Activated T-cell treated with anti-CD3 and anti-CD28 coated beads for 24 hours (primary cell): ENCODE data around the gene CDKN2A.

Experiments
- DNase-seq: peaks from one replicate; pipeline ENCODE4 v3.0.0-alpha.2; 2020; ENCODE audit warnings: low read depth

Gene CDKN2A

DNA sequence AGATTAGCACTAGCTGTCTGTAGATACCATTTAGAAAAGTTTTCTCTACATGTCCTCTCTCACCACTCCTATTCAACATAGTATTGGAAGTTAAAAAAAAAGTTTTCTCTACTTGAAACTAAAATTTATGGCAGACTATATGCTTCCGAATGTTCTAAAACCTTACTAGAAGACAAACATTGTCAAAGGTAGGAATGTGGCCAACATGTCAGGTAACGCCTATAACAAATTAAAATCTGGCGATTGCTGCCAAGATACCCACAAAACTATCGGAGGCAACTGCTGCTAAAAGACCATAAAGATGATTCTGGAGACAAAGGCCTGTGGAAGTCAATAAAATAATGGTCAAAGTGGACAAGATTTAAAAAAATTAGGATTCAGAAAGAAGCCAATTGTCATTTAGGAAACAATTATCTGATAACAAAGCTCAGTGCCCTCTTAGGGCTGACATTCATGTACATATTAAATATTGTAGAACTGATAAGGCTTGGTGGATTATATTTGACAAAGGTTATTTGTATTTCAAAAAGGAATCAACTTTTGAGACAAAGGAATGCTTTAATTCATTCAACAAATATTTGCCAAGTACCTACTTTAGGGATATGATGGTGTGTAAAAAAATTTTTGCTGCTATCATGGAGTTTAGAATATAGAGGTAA is 52.7 kb downstream of the CDKN2A start:
- DNase-seq: no peak

DNA sequence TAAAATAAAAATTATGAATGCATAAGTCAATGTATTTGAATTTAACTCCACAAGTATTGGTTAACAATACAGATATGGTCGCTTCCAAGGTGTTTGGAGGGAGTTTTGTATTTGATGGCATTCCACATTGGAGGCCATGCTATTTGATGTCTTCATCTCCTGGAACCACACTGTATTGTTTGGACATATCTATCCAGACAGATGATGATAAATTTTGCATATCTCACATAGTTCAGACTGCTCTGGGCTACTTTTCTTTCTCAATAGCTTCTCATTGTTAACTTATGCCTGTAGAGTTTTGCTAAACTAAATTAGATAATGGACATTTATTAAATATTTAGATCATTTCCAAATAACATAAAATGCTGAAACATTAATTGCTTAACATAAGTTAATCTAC is 58.0 kb downstream of the CDKN2A start:
- no peak for DNase-seq

DNA sequence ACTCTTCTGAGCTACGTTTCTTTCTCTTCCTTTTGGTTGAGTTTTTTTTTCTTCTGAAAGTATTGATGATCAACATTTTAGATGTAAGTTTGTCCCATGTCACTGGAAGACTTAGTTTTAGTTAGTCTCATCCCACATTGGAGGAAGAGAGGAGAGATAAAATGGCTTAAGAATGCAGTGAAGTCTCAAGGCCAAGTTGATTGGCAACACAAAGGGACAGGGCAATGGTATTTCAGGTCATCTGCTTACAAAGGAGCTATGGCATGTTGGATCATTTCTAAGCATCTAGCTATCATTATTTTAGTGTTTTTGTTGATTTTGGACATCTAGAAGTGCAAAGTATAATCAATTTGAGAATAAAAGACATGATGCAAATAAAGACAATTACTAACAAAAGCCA is 58.6 kb downstream of the CDKN2A start:
- DNase-seq: no peak

DNA sequence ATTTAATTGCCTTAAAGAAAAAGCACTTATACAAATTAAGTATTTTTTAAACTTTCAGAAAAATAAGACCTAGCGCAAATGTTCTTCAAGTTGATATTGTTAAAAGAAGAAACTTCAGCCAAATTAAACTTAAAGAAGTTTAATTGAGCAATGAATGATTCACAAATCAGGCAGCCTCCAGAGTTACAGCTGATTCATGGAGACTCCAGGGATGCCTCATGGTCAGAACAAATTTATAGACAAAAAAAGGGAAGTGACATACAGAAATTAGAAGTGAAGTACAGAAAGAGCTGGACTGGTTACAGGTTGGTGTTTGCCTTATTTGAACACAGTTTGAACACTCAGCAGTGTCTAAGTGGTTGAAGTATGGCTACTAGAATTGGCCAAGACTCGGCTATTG is 60.3 kb downstream of the CDKN2A start:
- DNase-seq: no peak

DNA sequence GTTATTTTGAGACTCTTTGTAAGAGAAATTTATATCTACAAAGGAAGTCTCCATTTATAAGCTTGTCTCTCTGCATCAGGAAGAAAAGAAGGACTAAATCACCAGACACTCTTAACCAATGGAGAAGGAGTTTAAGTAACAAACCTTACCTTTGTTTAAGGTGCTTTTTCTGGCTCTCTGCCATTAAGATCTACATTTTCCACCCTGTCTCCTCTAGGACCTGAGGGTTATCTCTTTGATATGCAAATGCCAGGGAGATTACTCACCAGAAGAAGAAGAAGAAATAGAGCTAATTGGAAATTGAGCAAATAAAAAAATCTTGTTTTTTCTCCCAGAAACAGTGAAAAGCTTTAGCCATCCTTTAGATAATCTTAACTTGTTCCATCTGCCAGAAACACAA is 60.9 kb downstream of the CDKN2A start:
- no peak for DNase-seq

DNA sequence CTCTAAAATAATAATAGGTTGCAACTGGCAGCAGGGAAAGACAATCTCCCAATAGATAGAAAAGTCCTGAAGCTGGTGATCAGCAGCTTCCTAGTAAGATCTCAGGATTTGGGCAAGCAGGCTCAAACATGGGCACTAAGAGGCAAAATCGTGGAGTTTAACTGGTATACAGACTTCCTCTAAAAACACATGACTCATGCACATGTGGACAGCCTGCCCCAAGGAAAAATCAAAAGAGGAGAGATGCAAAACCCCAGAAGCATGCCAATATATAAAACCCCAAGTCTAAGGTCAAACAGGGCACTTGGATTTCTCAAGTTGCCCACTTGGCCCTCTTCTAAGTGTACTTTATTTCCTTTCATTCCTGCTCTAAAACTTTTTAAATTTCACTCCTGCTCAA is 62.8 kb downstream of the CDKN2A start:
- no peak for DNase-seq

DNA sequence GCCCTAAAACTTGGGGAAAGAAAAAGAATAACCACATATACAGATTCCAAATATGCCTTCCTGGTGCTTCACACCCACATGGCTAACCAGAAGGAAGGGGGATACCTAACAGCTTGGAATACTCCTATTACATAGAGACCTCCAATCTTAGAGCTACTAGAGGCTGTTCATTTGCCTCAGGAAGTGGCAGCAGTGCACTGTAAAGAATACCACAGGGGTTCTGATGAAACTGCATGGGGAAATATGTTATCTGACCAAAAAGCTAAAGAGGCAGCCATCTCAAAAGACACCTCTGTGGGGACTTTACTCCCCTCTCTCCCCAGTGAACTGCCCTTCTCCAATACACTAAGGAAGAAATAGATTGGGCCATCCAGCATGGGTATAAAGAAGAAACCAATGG is 66.4 kb downstream of the CDKN2A start:
- DNase-seq: no peak

DNA sequence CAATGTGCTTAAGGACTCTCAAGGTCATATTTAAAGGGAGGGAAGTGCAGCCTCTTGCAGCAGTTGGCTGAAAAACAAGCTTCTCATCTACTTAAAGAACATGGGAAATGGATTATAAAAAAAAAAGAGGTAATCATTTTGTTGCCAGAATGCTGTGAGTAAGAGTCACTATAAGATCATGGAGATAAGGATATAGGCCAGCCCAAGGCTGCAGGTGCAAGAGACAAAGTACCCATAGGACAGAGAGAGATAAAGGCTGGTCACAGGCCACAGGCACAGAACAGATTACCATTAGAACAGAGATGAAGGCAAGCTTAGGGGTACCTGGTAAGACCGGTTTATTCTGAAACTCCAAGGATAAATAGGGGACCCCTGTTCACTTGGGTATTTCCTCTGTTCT is 70.5 kb downstream of the CDKN2A start:
- no peak for DNase-seq

DNA sequence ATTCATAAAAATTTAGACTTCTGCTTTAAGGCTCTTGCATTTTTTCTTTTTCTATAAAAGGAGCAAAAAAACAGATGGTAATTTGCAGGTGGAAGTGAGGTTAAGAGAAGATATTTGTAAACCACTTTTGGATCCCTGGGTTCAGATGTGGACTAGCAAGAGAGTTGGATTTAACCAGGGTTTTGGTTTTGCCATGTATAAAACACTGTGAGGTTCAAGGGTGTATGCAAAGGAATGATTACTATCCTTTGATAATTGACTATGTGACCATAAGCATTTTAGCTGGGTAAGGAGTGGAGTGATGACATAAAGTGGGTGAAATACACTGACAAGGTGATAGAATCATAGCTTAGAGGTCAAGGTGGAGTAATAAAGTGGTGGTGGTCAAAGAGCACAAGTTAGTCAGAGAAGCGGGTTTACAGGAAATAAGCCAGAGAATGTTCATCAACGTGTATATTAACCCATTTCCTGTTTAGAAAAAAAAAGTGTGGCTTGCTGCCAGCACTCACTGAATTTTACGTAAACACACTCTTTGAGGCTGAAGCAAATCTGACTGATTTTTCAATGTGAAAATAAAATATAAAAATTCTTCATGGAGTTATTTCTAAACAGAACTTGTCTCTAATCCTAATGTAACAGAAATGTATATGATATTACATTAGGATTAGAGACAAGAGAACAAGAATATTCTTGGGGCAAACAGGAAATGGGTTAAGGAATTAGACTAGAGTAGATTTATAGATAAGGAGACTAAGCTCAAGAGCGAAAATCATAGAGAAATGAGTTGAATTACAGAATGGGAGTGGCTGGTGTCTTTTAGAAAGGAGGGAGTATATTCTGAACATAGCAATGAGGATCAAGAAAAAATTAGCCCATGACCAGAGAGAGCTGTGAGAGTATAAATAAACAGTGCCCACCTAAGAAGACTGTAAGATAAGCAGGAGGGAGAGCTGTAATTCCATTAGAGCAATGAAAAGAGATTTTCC is 74.5 kb downstream of the CDKN2A start:
- DNase-seq: peak; percentile 4
